Stimulated activated CD8-positive, alpha-beta memory T cell treated with anti-CD3 and anti-CD28 coated beads, Interleukin-12 subunit alpha, Interleukin-12 subunit beta, amount 100 ng/mL, for 24 hours (primary cell): ENCODE measurements around the gene LASP1.

ENCODE experiments used
- DNase-seq: peaks from one replicate; pipeline ENCODE4 v3.0.0-alpha.2; 2020; ENCODE audit errors: extremely low read depth

The LASP1 gene

DNA sequence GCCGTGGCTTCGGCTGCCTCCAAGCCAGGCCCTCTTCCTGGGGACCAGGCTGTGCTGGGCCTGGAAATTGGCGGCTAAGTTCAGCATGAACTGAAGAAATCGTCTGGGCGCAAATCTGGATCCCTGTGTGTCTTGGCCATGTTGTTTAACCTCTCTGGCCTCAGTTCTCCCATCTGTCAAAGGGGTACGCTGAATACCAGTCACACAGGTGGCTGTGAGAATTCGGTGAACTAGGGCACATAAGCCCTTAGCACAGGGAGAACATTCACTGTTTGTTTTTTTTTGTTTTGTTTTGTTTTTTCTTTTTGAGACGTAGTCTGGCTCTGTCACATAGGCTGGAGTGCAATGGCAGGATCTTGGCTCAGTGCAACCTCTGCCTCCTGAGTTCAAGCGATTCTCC, 19.0 kb downstream of the LASP1 start:
- no peak for DNase-seq

DNA sequence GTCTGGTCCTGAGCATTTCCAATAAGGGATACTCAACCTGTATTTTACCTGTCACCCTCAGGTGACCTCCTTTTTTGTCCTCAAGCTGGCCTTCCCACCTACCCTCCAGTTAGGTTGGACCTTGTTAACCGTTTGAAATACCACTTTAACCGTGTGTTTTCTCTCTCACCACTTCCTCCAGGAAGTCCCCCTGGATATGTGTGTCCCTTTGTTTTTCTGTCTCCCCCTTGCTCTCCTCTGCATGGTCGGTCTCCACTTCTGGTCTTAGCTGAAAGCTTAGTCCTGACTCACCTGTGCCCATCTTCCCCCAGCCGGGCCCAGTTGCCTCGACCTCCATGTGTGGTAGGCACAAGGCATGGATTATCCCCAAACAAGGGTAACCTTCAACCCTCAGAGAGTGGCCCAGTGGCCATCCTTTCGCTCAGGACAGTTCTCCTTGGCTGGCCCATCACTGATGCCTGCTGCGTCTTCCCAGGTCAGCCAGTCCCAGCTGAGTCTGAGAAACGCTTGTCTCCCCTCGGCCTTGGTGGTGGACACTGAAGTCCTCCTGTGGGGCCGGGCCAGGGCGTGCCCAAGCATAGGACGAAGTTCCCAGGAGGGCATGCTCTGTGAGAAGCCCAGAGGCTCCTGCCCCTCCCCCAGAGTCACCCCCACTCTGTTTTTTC, 20.0 kb downstream of the LASP1 start:
- no peak for DNase-seq

DNA sequence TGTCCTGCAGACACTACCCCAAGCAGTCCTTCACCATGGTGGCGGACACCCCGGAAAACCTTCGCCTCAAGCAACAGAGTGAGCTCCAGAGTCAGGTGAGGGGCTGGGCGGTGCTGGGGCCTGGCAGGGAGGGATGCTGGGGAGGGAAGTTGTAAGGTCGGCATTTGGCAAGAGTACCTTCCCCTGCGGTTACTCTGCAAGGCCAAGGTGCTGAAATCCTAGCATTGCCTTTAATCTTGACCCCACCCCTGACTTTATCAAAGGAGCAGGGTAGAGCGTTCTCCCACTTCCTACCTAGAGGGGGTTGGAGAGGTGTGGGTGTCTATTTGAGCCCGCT, 20.5 kb downstream of the LASP1 start:
- no peak for DNase-seq

DNA sequence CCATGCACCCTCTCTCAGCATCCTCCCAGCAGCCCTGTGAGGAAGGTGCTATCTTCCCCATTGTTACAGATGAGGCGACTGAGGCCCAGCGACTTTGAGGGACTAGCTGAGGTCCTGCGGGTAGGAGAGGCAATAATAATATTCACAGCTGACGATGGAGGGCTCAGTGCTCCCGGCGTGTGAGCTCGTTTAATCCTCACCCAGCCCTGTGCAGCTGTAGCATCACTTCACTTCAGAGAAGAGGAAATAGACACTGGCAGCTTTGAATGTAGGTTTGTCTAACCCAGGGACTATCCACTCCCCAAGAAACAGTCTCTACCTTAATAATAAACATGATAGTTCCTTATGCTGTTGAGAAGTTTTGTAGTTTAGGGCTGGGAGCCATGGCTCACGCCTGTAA, 21.6 kb downstream of the LASP1 start:
- no peak for DNase-seq

DNA sequence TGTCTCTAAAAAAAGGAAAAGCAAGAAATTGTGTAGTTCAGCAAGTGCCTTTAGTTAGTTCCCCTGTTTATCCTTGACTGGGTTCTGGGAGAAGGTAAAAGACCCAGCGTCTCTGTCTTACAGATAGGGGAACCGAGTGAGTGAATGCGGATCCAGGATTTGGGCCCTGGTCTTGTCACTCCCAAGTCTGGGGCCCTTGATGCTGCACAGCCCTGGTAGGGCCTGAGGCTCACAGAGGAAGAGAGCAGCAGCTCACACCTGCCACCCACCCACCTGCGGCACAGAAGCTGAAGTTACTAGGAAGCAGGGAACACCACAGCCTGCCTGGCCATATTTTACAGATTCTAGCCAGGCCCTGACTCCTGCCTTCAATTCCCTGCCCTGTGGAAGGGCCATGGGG, 22.2 kb downstream of the LASP1 start:
- DNase-seq: no peak

DNA sequence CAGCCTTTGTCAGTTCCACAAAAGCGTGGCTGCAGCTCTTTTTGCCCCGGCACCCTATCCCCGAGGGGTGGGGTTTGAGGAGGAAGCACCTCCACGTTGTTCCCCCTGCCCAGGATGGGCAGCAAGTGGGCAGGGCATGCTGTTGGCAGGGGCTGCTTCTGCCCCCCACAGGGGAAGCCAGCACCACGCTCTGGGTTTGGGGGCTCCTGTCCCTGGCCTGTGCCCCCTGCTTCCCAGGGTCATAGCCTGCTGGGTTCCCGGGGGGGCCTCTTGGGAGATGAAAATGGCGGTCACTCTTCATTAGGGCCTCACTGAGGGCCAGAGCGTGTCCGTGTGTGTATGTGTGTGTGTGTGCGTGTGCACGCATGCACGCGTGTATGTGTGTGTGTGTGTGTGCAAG, 22.8 kb downstream of the LASP1 start:
- DNase-seq: no peak

DNA sequence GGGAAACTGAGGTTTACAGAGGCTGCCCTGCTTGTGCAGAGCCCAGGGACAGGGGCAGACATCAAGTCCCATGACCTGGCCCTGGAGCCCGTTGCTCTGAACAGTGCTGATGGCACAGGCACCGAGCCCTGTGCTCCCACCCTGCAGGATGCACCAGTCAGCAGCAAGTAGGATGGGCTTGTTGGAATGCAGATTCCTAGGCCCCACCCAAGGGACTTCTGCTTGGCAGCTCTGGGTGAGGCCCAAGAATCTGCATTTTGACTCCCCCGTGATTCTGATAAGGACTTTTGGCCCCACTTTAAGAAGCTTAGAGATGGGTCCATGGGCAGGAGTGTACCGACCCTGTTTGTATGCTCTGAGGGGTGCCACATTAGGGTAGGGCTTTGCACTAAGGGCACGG, 23.3 kb downstream of the LASP1 start:
- no peak for DNase-seq

DNA sequence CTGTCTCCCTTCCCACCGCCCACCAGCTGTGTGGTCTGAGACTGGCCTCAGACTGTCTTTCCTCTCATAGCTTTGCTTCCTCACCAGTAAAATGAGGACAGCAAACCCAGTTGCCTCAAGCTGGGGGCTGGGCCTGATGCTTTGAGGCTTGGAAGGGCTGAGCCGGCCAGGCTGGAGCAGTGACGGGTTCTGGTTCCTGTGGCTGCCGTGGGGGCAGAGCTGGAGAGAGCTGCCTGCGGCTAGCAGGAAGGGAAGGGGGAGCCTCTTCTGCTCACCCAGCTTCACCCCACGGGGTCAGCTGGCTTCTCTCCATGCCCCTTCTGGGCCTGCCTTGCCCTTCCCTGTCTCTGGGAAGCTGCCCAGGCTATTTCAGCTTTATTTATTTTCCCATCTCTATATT, 23.7 kb downstream of the LASP1 start:
- DNase-seq: no peak

DNA sequence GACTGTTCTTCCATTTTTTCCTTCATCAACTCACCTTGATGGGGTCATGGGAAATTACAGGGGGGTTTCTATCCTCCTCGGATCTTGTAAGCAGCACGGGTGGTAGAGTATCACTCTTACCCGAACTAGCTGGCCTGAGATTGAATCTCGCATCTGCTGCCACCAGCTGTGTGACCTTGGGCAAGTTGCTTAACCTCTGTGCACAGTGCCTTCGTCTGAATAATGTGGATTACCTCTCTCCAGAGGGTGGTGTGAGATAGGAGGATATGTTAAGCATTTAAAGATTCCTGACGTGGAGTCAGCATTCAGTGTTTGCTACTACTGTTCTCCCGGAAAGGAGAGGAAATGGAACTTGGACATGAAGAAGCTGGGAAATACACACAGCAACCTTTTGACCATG, 24.4 kb downstream of the LASP1 start:
- no peak for DNase-seq

DNA sequence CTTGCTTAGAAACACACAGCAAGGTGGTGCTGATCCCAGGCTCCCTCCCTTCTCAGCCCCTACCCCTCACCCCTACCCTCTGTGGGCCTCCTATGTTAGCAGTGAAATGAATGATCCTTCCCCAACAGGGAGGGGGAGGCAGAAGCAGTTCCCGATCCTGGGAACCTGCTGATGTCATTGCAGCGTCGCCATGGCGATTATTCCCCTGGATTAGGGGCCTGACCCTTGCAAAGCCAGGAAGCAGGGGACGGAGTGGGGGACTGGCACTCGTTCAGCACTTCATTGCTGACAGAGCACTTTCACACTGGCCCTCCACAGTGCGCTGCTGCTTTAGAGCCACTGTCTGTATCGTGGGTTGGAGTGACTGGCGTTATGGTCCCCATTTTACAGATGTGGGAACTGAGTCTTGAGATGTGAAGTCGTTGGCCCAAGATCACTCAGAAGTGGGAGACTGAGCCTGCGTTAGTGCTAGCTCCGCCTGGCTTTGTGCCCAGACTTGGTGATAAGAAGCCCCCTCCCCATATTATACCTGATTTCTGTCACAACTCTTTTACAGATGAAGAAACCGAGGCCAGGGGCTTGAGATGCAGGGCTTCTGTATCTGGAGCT, 26.6 kb downstream of the LASP1 start:
- DNase-seq: no peak

DNA sequence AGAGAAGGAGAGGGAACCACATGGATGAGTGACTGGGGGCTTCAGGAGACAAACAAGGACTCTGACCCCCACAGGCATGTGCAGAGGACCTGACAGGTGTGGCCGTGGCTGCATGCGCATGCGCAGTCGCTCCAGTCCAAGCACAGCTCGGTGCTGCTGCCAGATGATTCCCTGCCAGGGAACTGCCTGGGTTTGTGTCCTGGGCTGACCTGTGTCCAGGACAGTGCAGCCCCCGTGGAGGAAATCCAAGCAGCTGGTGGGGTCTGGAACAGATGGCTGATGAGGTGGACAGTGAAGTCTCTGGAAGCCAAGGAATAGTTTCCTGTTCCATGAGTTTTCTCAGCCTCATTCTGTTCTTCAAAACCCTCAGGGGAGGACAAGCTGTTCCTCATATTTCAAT, 27.3 kb downstream of the LASP1 start:
- no peak for DNase-seq

DNA sequence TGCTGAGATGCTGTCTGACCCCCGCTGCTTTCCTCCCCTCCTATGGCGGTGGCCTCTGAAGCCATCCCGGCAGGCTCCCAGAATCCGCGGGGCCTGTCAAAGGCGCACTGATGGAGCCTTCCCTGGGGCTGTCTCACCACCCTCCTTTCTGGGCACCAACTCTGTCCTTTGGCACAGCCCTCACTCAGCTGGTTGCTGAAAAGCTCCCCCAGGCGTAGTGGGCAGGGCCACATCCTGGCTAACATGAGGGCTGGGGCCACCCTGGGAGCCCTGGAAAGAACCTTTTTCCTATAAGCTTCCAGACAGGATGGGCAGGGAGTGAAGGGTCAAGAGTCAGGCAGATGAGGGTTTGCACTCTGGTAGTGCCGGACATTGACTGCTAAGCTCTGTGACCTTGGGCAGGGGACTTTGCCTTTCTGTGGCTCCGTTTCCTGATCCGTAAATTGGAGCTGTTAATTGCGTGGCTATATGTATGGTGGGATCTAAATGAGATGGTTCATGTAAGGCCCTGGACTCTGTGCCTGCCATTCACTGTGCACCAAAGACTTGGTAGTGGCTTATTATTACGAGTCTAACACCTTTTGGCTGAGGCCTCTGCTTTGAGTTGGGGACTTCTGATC, 27.9 kb downstream of the LASP1 start:
- DNase-seq: no peak

DNA sequence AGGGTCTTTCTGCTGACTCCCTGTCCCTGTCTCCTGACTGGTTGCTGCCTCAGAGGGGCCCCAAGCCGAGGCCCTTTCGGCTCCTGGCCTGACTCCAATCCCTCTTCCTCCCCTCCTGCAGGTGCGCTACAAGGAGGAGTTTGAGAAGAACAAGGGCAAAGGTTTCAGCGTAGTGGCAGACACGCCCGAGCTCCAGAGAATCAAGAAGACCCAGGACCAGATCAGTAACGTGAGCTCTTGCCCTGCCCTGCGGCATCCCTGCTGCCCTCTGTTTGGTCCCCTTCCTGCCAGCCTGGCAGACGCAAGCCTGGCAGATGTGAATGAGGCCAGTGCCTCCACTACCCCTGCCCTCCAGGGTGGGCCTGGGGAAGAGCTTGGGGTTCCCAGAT, 28.4 kb downstream of the LASP1 start:
- no peak for DNase-seq

DNA sequence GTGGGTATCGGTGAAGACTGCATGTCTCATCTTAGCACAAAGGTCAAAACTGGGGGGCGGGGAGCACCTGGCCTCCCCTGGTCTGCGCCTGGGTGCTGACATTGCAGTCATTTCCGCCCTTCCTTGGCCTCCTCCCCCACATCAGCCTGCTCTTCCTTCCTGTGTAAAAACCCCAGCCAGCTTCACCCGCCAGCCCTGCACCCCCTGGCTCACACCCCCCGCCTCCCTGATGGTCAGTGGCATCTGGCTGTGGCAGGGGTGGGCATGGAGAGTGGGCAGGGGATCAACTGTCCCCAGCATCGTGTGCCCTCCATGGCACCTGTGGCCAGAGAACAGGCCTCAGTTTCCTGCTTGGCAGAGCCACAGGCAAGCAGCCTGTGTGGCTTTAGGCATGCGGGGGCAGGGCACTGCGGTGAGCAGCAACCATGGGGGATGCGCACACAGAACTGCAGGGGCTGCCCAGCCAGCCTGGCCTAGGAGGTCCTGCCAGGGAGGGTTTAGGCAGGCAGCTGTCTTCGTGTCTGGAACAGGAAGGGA, 29.0 kb downstream of the LASP1 start:
- peak; percentile 79 for DNase-seq

DNA sequence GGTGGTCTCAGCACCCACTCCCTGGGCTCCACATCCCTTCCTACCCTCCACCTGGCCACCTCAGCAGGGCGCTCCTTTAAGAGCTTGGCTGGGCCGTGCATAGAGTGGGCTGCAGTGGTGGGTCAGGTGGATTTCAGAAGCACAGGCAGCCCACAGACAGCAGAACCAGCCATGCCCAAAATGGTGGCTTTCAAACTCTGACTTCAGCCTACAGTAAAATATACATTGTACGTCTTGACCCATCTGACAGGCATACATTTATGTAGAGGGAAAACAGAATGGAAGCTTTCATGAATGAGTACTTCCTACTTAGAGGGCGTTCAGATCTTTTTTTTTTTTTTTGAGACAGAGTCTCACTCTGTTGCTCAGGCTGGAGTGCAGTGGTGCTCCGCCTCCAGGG, 29.6 kb downstream of the LASP1 start:
- DNase-seq: no peak

DNA sequence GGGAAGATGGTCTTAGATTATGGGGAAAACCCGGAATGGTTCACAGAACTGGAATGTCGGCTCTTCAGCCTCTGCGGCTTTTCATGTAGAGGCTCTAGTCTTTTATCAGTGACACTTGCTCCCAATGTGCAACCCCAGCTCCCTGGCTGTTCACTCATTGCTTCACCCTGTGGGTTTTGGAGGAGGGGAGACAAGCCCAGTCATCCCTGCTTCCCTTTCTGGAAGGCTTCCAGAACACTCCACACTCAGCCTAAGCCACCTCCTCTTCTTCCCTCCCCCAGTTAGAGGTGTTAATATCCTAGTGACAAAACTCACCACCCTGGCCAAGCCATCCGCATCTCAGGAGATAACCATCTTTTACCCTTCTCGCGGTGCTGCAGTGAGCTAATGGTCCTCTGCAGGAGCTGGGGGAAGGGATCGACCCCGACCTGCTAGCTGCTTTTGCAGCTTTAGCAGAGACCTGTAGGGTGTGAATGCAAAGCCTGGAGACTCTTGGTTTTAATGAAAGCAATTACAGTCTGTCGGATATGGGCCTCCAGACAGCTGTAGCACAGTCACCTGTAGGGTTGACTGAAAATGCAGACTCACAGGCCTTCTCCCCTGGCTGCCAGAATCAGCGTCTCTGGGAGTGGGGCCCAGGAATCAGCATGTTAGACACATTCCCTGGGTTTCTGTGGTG, 31.3 kb downstream of the LASP1 start:
- DNase-seq: no peak

DNA sequence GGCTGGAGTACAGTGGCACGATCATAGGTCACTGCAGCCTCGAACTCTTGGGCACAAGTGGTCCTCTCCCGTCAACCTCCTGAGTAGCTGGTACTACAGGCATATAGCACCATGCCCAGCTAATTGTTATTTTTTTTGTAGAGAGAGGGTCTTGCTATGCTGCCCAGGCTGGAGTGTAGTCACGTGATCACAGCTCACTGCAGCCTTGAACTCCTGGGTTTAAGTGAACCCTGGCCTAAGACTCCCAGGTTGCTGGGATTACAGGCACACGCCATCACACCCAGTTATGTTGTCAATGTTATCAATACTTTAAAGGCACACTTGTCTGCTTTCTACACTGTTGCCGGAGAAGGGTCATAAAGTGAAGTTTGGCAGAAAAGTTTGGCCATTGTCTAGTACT, 33.5 kb downstream of the LASP1 start:
- no peak for DNase-seq

DNA sequence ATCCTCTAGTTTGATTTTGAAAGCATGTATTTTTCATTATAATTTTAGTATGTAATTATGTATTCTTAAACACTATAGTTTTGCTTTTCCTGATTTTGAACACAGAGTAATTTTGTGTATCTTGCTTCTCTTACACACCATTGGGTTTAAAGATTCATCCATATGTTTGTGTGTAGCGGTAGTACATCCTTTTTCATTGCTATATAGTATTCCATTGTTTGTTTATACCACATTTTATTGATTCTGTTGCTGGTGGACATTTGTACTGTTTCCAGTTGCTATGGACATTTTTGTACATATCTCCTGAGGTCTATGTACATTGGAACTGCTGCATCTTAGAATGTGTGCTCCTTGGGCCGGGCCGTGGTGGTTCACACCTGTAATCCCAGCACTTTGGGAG, 35.0 kb downstream of the LASP1 start:
- no peak for DNase-seq

DNA sequence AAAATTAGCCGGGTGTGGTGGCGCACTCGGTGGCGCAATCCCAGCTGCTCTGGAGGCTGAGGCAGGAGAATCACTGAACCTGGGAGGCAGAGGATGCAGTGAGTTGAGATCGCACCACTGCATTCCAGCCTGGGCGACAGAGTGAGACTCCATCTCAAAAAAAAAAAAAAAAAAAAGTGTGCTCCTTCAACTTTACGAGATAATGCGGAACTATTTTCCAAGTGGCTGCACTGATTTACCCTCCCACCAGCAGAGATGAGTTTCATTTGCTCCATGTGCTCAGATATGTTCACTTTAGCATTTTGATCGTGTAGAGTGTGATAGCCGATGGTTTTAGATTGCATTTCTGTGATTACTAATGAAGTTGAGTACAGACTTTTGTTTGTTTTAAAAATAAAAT, 35.5 kb downstream of the LASP1 start:
- DNase-seq: no peak

DNA sequence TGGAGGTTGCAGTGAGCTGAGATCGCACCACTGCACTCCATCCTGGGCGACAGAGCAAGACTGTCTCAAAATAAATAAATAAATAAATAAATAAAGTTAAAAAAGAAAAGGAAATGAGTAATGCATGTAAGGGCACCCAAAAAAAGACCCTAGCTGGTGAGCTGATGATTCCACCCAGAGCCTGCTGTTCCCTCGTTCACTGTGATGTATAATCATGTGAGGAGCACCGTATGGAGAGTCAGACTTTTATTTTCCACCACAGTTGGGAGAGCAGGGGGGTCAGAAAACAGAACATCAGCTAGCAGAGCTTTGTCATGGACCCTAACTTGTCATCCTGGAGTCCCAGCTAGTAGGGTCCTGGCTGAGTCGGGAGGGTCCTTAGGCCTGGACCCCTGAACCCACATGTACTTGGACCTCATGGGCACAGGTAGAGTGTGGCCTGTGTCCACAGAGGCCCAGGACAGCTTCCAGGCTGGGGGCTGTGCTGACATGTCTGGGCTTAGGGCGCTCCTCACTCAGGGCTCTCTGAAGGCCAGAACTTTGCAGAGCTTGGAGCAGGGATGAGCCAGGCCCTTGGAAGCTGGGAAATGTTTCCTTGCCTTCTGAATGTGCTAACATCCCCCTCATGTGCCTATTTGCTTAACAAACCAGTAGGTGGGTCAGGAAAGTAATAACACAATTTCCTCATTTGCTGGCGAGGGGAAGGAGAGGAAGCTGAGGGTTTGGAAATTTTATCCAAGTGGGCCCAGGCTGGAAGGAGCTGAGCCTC, 36.8 kb downstream of the LASP1 start:
- no peak for DNase-seq

DNA sequence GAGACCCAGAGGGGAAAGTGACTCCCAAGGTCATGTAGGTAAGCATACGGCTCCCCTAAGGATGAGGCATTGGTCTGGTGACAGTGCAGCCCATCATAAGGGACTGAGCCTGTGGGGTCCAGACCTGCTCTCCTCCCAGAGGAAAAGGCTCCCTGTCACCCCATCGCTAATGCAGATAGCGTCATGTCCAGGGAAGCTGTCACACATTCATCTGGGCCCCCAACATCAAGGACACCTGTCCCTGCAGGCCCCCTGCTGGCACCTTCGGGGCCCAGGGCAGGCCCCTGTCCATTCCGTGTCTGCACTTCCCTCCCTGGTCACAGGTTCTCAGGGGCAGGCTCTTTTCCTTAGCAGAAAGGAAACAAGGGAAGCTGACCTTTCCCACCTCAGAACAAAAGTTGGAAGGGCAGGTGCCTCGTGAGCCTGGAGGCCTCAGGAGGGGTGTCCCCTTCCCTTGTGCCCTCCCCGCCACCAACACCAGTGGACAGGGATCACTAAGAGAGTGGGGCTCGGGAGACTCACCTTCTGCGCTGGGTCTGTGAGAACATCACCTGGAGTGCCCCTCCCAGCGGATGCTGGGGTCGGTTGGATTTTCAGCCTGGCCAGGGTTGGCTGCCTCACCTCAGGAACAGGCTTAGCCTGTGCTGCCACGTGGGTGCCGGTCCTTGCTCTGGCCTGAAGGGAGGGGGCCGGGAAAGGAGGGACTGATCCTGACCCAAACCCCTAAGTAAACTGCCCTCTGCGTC, 38.2 kb downstream of the LASP1 start:
- no peak for DNase-seq
